PFSK-1 (cell line): ENCODE results near the gene PTPRN2.

Experiments used
- FOXP2 ChIP-seq: optimal IDR thresholded peaks from 2 replicates; pipeline ENCODE3; 2011; ENCODE audit warnings: borderline replicate concordance, control low read depth, inconsistent platforms; ENCODE audit not compliant: insufficient read depth; ENCODE audit errors: extremely low read length, extremely low read depth
- POLR2AphosphoS5 ChIP-seq: IDR thresholded peaks from 2 replicates; pipeline ENCODE4 v1.6.1; 2012; ENCODE audit warnings: low read depth, mild to moderate bottlenecking, control low read depth, low read length, moderate library complexity
- REST ChIP-seq, 2 experiments: IDR thresholded peaks; 2 replicates each; pipeline versions ENCODE4 v1.6.1 to v1.8.0; 2011 to 2012; ENCODE audit warnings: low read depth in 2 of 2, low read length in 2 of 2, control low read depth in 1 of 2, inconsistent platforms in 1 of 2, mild to moderate bottlenecking in 1 of 2, moderate library complexity in 1 of 2; ENCODE audit not compliant: insufficient read depth in 1 of 2
- SIN3A ChIP-seq: IDR thresholded peaks from 2 replicates; pipeline ENCODE4 v1.6.1; 2012; ENCODE audit warnings: mild to moderate bottlenecking, low read length, moderate library complexity, borderline replicate concordance; ENCODE audit not compliant: insufficient read depth
- TAF1 ChIP-seq: IDR thresholded peaks from 2 replicates; pipeline ENCODE4 v1.6.1; 2012; ENCODE audit warnings: low read length, control low read depth, borderline replicate concordance; ENCODE audit not compliant: insufficient read depth

The PTPRN2 gene

GRCh38 chr7:157837047-157837446 is 750.6 kb downstream of the PTPRN2 start:
- TF ChIP-seq REST (IDR thresholded peaks at IDR 0.05; ENCODE audit: insufficient read depth in 1 of 2, low read depth in 2 of 2, low read length in 2 of 2) (no peak), TAF1 (no peak), FOXP2 (no peak), SIN3A (no peak), POLR2AphosphoS5 (no peak)

DNA sequence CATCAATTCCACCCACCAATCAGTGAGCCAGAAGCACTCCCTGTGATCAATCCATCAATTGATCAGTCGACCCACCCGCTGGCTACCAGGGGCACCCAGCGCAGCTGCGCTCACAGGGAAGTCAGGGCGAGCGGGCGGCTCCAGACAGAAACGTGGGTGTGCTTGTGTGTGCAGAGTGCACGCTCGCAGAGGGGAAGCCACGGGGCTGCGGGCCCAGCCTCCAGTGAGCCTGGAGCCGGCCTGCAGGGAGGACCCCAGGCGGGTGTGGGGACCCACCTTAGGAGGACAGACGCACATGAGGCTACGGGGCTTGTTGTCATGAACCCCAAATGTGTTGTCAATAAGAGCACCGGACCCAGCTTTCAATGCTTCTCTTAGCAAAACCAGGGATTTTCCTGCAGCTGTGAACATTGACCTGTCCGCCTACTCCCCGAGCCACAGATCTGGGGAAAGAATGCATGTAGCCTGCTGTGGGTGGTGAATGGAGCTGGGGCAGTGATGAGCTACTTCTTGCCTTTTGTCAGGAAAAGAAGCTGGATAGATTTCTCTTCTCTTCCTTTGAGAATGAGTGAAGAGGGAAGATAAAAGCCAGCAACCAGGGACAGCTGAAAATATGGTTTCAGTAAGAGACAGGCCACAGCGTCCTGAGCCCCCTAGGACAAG is 753.0 kb downstream of the PTPRN2 start:
- no peak for TF ChIP-seq FOXP2
- no peak for TF ChIP-seq TAF1
- TF ChIP-seq POLR2AphosphoS5, result no peak
- TF ChIP-seq REST (IDR thresholded peaks at IDR 0.05; ENCODE audit: insufficient read depth in 1 of 2, low read depth in 2 of 2, low read length in 2 of 2), result no peak
- no peak for TF ChIP-seq SIN3A

DNA sequence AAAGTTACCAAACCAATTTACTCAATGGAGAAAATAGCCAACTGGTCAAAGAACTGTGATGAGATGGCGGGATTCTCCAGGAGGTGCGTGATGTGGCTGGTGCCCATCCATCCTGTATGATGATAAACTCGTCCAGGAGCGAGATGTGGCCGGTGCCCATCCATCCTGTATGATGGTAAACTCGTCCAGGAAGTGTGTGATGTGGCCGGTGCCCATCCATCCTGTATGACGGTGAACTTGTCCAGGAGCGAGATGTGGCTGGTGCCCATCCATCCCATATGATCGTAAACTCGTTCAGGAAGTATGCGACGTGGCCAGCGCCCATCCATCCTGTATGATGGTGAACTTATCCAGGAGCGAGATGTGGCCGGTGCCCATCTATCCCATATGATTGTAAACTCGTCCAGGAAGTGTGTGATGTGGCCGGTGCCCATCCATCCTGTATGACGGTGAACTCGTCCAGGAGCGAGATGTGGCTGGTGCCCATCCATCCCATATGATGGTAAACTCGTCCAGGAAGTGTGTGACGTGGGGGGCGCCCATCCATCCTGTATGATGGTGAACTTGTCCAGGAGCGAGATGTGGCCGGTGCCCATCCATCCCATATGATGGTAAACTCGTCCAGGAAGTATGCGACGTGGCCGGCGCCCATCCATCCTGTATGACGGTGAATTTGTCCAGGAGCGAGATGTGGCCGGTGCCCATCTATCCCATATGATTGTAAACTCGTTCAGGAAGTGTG is 754.6 kb downstream of the PTPRN2 start:
- TF ChIP-seq REST (IDR thresholded peaks at IDR 0.05; ENCODE audit: insufficient read depth in 1 of 2, low read depth in 2 of 2, low read length in 2 of 2), result no peak
- no peak for TF ChIP-seq TAF1
- TF ChIP-seq POLR2AphosphoS5, result no peak
- TF ChIP-seq SIN3A, result no peak
- no peak for TF ChIP-seq FOXP2

DNA sequence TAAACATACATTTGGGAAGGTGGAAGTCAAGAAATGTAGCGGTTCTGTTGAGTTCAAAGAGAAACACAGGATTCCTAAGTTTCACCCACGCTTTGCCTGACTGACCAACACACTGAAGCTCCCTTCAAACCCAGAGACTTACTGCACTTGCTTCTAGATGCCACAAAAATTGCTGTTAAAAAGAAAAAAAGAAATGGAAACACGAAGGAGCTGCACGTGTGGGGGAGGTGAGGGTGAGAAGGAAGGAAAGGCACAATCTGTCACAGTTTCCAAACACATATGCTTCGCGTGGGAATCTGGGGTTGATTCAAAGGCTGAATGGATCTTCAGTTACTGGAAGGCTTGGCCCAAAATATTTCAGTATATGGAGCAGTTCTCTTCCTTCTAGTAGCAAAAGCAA is 755.2 kb downstream of the PTPRN2 start:
- no peak for TF ChIP-seq TAF1
- no peak for TF ChIP-seq POLR2AphosphoS5
- TF ChIP-seq FOXP2, result no peak
- TF ChIP-seq SIN3A, result no peak
- TF ChIP-seq REST (IDR thresholded peaks at IDR 0.05; ENCODE audit: insufficient read depth in 1 of 2, low read depth in 2 of 2, low read length in 2 of 2), result no peak
